Esophagus muscularis mucosa (tissue), 4 donors: ENCODE results near the gene HSD17B1. TPM values are rescaled to one million over a fixed set of nuclear protein-coding genes. Genes with fewer than 3 reads are reported as not detected.

ENCODE experiments used
- DNase-seq: peaks from one replicate; pipeline ENCODE4 v3.0.0-alpha.2; 2017; ENCODE audit errors: extremely low spot score
- H3K27ac ChIP-seq, 4 donors: fragments of 200-600 bp; sonication (generic); replicated peaks in 1 of 4; 1 replicate in 3 of 4; 2 replicates in 1 of 4; pipeline ENCODE4 v1.5.1; 2016 to 2019; ENCODE audit warnings: mild to moderate bottlenecking in 1 of 4
- H3K27me3 ChIP-seq, 4 donors: fragments of 200-600 bp; sonication (generic); one replicate each; pipeline versions ENCODE4 v1.5.1 to v1.6.0; 2016 to 2019
- H3K36me3 ChIP-seq, 4 donors: fragments of 200-600 bp; sonication (generic); one replicate each; pipeline ENCODE4 v1.5.1; 2016 to 2019
- H3K4me1 ChIP-seq, 4 donors: fragments of 200-600 bp; sonication (generic); one replicate each; pipeline ENCODE4 v1.5.1; 2016 to 2019
- H3K4me3 ChIP-seq, 4 donors: fragments of 200-600 bp; sonication (generic); 1 replicate in 2 of 4; 2 replicates in 2 of 4; pipeline ENCODE4 v1.5.1; 2016 to 2019; ENCODE audit warnings: mild to moderate bottlenecking in 4 of 4, moderate library complexity in 1 of 4
- H3K9me3 ChIP-seq, 4 donors: fragments of 200-600 bp; sonication (generic); 1 replicate in 3 of 4; 2 replicates in 1 of 4; pipeline ENCODE4 v1.5.1; 2016 to 2019
- EP300 ChIP-seq: sonication (generic); formaldehyde crosslinking; IDR thresholded peaks from one replicate; pipeline ENCODE4 v1.6.1; 2017; ENCODE audit warnings: antibody characterized with exemption
- POLR2A ChIP-seq: fragments of 450-650 bp; IDR thresholded peaks from one replicate; pipeline ENCODE4 v1.6.1; 2017; ENCODE audit warnings: antibody characterized with exemption, moderate library complexity, mild to moderate bottlenecking, low read depth
- POLR2AphosphoS5 ChIP-seq, 2 donors: sonication (generic); formaldehyde crosslinking; IDR thresholded peaks; one replicate each; pipeline ENCODE4 v1.6.1; 2017; ENCODE audit warnings: antibody characterized with exemption in 2 of 2
- WGBS: methylation state at CpG from one replicate; pipeline ENCODE4 v1.1.5; 2018; 5-methylcytosine and 5-hydroxymethylcytosine counted together
- intact Hi-C: fragments of 100-400 bp; cut with DNase I; formaldehyde crosslinking; loops from one replicate; pipeline ENCODE4 v1.15.1; 2023
- total RNA-seq, 4 donors: library from RNA; depleted of rRNA; stranded (reverse); fragments of >200 nt; gene quantifications; one replicate each; pipeline versions ENCODE4 v1.1.0 to v1.2.1, GENCODE V29; 2016
- TF ChIP-seq, protein P1 (sequence below), 3 experiments: fragments of 200-600 bp in 2 of 3; fragments of 450-650 bp in 1 of 3; sonication (generic) in 2 of 3; IDR thresholded peaks; one replicate each; pipeline ENCODE4 v1.5.1; 2017 to 2019; ENCODE audit warnings: antibody characterized with exemption in 3 of 3, mild to moderate bottlenecking in 2 of 3, moderate library complexity in 1 of 3

HSD17B1 gene
- total RNA-seq, 4 donors from 2014 or later, result 0.13 to 2.5 (median 0.62) TPM

DNA sequence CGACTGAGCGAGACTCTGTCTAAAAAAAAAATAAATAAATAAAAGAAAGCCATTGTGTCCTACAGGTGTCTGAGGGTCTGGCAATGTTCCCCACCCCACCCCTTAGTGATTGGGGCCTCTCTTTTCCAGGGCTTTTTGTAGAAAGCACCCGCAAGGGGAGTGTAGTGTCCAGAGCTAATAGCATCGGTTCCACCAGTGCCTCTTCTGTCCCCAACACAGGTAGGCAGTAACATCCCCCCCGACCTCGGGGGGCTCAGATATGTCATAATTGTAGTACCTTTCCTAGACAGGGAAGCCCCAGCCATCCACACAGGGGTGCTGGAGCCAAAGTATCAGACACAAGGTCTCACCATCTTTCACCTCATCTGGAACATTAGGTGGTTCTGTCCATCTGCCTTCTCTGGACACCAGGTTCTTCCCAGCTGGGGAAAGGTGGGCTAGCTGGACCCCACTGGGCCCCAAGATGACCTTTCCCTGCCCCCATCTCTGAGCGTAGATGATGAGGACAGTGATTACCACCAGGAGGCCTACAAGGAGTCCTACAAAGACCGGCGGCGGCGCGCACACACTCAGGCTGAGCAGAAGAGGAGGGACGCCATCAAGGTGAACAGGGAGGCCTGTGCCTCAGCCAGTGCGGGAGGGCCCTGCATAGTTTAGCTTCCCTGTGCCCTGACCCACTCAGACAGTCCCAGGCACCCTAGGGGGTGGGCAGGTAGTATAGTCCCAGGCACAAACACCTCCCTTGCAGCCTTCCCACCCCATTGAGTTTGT is 15.8 kb downstream of the HSD17B1 start:
- 91% methylated on average over 12 of the region's 14 CpGs for WGBS
- TF ChIP-seq, protein P1, sequence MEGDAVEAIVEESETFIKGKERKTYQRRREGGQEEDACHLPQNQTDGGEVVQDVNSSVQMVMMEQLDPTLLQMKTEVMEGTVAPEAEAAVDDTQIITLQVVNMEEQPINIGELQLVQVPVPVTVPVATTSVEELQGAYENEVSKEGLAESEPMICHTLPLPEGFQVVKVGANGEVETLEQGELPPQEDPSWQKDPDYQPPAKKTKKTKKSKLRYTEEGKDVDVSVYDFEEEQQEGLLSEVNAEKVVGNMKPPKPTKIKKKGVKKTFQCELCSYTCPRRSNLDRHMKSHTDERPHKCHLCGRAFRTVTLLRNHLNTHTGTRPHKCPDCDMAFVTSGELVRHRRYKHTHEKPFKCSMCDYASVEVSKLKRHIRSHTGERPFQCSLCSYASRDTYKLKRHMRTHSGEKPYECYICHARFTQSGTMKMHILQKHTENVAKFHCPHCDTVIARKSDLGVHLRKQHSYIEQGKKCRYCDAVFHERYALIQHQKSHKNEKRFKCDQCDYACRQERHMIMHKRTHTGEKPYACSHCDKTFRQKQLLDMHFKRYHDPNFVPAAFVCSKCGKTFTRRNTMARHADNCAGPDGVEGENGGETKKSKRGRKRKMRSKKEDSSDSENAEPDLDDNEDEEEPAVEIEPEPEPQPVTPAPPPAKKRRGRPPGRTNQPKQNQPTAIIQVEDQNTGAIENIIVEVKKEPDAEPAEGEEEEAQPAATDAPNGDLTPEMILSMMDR (IDR thresholded peaks at IDR 0.05), result no peak
- TF ChIP-seq POLR2A (no peak), POLR2AphosphoS5 (IDR thresholded peaks at IDR 0.05) (no peak), EP300 (no peak)
- H3K27me3 ChIP-seq, result no peaks in the 10 kb centered on the region
- intact Hi-C loops, result no loop called here
- no peak for DNase-seq
- peak overlapping the region; percentile 90 to 97 (median 94) for H3K27ac ChIP-seq
- H3K4me1 ChIP-seq, result peaks cover 28 to 62% (median 37%) of the 10 kb centered on the region in 4 donors
- H3K36me3 ChIP-seq, result peaks cover 54 to 81% (median 78%) of the 10 kb centered on the region in 4 donors
- no peaks in the 10 kb centered on the region for H3K9me3 ChIP-seq
- H3K4me3 ChIP-seq, result no peak overlapping the region

DNA sequence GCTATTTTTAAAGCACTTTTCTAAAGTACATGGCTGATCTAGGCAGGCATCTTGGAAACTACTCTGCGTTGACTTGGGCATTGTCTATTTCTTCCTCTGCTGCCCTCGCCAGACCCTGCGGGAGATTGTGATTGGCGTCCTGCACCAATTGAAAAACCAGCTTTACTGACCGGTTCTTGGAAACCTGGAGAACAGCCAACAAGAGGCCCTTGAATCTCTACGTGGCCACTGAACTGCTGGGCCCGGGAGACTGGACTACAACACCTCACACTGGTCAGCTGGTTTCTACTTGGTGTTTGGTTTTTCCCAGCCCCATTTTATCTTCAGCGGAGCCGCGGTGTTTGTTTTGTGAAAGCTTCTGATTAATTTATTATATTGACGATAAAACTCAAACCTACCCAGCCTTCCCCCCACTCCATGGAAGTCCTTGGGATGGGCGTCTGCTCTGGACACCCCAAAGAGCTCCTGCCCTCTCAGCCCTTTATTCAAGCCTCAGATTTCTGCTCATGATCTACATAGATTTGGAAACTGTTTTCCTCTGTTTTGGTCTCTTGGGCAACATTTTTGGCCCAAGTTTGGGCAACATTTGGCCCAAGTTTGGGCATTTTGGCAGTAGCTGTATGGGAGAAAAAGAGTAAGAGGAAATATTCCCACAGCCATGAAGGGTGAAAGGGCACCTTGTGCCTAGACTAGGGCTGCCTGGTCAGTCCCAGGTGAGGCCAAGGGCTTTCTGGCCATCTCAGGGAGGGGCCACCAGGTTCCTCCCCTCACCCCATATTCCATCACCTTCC is 18.9 kb downstream of the HSD17B1 start:
- H3K36me3 ChIP-seq, result peaks cover 39 to 73% (median 68%) of the 10 kb centered on the region in 4 donors
- no peak for DNase-seq

DNA sequence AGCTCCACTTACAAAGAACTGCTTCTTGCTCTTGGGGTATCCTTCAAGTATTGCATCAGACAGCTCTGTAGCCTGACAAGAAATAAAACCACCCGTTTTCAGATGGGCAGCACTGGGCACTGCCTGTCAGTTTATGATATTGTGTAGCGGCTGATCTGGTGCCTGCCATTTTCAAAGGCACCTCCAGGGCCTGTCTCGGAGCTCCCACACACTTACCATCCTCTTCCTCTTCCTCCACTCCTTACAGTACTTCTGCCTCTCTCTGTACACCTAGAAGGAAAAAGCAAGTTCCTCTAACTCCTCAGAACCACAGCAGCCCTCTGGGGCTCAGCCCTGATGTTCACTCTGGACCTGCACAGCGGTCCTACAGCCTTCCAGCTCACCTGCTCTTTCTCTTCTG is 20.4 kb downstream of the HSD17B1 start:
- Histone ChIP-seq H3K9me3 (no peaks in the 10 kb centered on the region), H3K4me3 (no peak overlapping the region), H3K27me3 (no peaks in the 10 kb centered on the region), H3K4me1 (peaks cover 16 to 37% (median 20%) of the 10 kb centered on the region in 4 donors), H3K36me3 (peaks cover 39 to 73% (median 68%) of the 10 kb centered on the region in 4 donors), H3K27ac (no peak overlapping the region)
- TF ChIP-seq EP300 (no peak), POLR2A (no peak), POLR2AphosphoS5 (IDR thresholded peaks at IDR 0.05) (no peak)
- TF ChIP-seq, protein P1 (IDR thresholded peaks at IDR 0.05), result no peak
- no peak for DNase-seq
- intact Hi-C loops, result no loop called here
- 82% methylated on average over 4 of the region's 4 CpGs for WGBS

More for the DNA sequence above, 18.9 kb downstream of the HSD17B1 start:
- no peak overlapping the region for H3K27ac ChIP-seq
- intact Hi-C loops, result no loop called here
- 65% methylated on average over 8 of the region's 12 CpGs for WGBS
- H3K9me3 ChIP-seq, result no peaks in the 10 kb centered on the region
- H3K4me3 ChIP-seq, result no peak overlapping the region
- H3K27me3 ChIP-seq, result no peaks in the 10 kb centered on the region
- H3K4me1 ChIP-seq, result peaks cover 14 to 37% (median 18%) of the 10 kb centered on the region in 4 donors
- TF ChIP-seq POLR2A (no peak), EP300 (no peak)

DNA sequence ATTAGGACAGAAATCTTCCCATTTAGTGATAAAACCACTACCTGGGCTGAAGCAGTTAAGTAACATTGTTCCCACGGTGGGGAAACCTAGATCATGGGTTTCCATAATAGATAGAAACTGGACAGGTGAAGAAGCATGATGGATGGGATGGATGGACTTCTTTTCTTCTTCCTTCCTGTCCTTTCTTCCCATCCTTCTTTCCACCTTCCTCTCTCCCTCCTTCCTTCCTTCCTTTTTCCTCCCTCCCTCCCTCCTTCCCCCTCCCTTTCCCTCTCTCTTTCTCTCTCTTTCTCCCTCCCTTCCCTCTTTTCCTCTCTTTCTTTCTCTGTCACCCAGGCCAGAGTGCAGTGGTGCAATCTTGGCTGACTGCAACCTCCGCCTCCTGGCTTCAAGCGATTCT is 21.7 kb downstream of the HSD17B1 start:
- Histone ChIP-seq H3K27me3 (no peaks in the 10 kb centered on the region), H3K9me3 (no peaks in the 10 kb centered on the region), H3K27ac (no peak overlapping the region), H3K4me1 (peaks cover 20 to 37% (median 25%) of the 10 kb centered on the region in 4 donors), H3K36me3 (peaks cover 39 to 63% (median 57%) of the 10 kb centered on the region in 4 donors), H3K4me3 (no peak overlapping the region)
- 79% methylated on average over 3 of the region's 3 CpGs for WGBS
- TF ChIP-seq, protein P1 (IDR thresholded peaks at IDR 0.05), result no peak
- TF ChIP-seq EP300 (no peak), POLR2A (no peak), POLR2AphosphoS5 (IDR thresholded peaks at IDR 0.05) (no peak)
- intact Hi-C loops, result no loop called here
- no peak for DNase-seq

DNA sequence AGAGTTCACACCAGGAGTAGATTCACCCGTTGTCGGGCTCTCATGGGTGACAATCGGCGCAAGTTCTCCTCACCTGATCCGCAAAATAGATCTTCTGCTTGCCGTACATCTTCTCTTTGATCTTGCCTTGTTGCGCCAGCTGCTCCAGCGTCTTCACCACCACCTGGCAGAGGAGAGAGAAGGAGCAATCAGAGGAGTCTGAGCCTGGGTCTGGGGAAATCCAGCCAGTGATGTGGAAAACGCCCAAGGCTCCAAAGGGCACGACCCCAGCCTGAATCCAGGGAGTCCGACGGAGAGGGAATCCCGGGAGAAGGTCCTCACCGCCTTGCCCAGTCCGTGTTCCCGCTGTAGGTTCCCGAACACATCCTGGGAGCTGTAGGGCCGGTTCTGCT is 24.4 kb downstream of the HSD17B1 start:
- H3K4me1 ChIP-seq, result peaks cover 20 to 28% (median 24%) of the 10 kb centered on the region in 4 donors
- no peak for TF ChIP-seq POLR2AphosphoS5 (IDR thresholded peaks at IDR 0.05)
- TF ChIP-seq, protein P1 (IDR thresholded peaks at IDR 0.05), result no peak
- no peak for TF ChIP-seq POLR2A
- no peak for TF ChIP-seq EP300
- H3K4me3 ChIP-seq, result peak overlapping the region; percentile 61 to 73 (median 70)
- intact Hi-C loops, result no loop called here
- no peaks in the 10 kb centered on the region for H3K27me3 ChIP-seq
- H3K9me3 ChIP-seq, result no peaks in the 10 kb centered on the region
- WGBS, result 5% methylated on average over 17 of the region's 18 CpGs
- H3K36me3 ChIP-seq, result peaks cover 36 to 62% (median 54%) of the 10 kb centered on the region in 4 donors
- peak overlapping the region; percentile 84 to 91 (median 88) for H3K27ac ChIP-seq
- no peak for DNase-seq
